HG03439 (cell line): ENCODE data around the gene SEC14L5.
"Not testable (repeated sequence)": the region's sequence is repeated elsewhere in the genome, so short reads cannot be mapped to it uniquely, and the experiment has no call there.

ENCODE experiments used
- ATAC-seq: cut with Tn5 transposase; IDR thresholded peaks from one replicate; pipeline ENCODE4 v1.9.1; 2021; ENCODE audit warnings: mild to moderate bottlenecking, moderate library complexity; ENCODE audit not compliant: unreplicated experiment

SEC14L5 gene

DNA sequence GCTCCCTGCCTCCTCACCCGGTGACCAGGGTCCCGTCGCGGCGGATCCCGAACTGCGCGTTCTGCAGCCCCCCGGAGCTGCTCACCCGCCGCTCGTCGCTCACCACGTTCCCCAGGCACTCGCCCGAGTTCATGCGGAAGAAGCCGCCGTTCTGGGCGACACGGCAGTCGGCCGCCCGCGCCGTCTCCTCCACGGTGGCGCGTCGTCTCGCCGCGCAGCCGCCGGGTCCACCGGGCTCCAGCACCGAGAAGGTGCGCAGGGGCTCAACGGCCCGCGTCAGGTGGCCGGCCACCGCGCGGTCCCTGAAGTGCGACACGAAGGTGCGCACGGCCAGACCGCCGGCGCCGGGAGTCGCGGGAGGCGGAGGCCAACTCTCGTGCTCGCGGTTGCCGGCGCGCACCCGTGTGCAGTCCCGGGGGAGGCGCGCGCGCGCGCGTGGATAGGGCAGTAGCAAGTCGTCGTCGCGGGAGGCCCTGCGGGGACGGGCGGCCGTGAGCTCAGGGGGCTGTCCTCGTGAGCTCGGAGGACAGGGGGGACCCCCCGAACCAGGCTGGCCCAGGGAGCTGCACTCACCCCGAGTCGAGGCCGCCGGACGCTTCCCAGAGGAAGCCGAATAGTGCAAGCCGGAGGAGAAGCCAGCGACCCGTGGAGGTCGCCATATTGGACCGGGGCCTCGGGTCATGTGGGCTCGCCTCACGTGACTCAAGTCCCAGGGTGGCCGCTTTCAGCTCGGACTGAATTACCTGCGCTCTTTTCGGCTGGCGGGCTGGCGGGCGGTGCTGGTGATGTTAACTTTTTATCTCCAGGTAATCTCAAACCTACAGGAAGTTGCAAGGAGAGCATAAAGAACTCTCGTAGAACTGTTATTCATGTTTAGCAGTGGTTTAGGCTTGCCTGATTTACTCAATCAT lies 75.4 kb downstream of the SEC14L5 start, which contains the start of gene NAGPA:
Gene NAGPA, minus strand, starts transcription at position 680 of the 911 bp plus-strand sequence. Its CDS starts 21 bp downstream, at position 659.
- peak; percentile 91 for ATAC-seq

DNA sequence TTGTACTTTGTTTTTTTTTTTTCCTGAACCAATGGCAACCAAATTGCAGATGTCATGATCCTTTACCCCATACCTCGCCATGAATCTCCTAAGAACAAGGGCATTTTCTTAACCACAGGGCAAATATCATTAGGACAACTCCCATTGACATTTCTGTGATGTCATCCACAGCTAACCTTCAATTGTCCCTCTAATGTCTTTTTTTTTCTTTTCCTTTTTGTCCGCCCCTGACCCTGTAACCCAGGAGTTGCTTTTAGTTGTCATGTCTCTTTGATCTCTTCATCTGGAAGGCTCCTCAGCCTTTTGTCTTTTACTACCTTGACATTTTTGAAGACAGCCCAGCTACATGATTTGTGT lies 76.0 kb downstream of the SEC14L5 start:
- ATAC-seq, result no peak

DNA sequence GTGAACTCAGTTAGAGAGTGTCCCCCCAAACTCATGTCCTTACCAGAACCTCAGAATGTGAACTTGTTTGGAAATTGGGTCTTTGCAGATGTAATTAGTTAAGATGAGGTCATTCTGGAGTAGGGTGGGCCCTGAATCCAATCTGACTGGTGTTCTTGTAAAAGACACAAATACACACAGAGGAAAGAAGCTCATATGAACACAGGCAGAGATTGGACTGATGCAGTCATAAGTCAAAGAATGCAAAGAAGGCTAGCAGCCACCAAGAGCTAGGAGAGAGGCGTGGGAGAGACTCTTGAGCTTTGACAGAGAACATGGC lies 77.7 kb downstream of the SEC14L5 start:
- ATAC-seq, result no peak

DNA sequence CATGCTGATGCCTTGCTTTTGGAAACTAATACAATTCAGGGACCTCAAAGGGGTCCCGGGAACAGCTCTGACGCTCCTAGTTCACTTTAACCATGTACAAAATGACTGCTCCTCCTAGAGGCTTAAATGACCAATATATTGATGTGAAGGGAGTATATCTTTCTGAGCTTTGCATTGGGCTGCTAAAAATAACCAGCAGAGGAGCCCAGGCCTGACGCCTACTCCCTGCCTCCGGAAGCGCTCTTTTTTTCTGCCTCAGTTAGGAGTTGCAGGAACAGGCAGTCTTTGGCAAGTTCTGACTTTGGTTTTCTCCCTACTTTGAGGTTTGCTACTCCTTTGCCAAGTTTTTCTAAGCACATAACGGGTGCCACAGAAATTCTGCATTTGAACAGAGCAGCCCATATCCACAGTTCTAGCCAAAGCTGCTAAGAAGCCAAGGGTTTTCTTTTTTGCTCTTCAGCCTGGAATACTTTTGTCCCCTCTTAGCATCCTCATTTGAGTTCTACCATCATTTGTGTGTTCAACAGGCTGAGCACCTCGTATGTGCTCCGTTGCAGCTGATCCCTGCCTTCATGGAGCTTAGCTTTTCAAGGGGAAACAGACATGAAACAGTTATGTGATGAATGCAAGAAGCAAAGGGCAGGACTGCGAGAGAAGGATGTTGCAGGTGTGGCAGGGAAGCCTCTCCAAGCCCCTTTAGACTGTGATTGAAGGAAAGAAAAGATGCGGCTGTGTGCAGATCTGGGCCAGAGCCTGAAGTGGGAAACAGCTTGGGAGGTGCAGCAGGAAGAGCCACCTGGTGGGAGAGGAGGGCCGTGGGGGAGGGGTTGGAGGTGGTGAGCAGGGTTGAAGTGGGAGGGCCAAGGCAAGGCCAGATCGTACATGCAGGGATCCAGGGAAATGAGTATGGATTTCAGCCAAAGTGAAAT lies 78.4 kb downstream of the SEC14L5 start:
- no peak for ATAC-seq

DNA sequence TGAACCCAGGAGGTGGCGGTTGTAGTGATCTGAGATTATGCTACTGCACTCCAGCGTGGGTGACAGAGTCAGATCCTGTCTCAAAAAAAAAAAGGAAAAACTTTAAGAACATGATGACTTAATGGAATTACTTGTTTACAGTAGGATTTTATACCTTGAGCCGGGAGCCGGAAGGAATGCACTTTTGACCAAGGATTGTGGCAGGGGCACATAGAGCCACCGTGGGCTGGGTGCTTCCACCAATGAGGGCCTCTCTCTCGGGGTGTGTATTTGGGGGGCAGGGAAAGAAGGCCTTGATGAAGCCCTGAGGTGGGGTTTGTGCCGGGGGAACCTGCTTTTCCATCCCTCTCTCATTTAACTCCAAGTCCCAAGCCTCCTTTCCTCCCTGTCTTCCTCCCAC lies 82.3 kb downstream of the SEC14L5 start:
- ATAC-seq, result no peak

DNA sequence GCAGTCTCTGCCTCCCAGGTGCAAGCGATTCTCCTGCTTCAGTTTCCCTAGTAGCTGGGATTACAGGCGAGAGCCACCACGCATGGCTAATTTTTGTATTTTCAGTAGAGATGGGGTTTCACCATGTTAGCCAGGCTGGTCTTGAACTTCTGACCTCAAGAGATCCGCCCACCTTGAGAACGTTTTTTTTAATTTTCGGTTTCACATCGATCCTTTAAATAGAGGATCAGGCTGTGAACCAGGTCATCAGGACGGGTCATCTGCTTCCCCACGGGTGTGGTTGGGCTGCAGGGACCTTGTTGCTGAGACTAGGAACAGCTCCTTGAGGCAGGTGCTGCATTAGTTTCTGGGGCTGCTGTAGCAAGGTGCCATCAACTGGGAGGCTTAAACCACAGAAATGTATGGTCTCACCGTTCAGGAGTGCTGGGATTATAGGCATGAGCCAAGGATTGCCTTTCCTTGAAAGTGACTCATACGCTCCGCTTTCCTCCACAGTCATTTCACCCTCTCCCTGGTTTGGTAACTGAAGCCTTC lies 83.5 kb downstream of the SEC14L5 start:
- ATAC-seq, result peak; percentile 67

DNA sequence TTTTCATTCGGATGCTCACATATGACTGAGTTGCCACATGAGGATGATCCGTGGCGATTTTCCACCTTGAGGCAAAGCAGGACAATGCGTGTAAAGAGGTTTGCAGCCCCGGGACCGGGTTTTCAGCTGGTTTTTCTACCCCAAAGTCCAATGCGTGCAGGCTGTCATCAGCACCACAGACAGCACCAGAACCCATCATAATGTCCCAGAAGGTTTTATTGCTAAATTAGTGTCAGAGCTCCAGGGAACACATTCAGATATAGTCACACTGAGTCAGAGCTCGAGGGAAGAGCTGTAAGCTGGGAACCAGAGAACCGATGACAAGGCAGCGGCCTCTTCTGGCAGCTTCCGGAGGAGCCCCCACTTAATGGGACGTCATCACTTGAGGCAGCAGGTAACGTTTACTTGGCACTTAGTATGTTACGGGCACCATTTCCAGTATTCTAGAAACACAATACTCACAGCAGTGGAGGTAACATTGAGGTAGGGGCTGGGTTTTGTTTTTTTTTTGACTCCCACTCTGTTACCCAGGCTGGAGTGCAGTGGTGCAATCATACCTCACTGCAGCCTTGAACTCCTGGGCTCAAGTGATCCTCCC lies 84.5 kb downstream of the SEC14L5 start:
- no peak for ATAC-seq

DNA sequence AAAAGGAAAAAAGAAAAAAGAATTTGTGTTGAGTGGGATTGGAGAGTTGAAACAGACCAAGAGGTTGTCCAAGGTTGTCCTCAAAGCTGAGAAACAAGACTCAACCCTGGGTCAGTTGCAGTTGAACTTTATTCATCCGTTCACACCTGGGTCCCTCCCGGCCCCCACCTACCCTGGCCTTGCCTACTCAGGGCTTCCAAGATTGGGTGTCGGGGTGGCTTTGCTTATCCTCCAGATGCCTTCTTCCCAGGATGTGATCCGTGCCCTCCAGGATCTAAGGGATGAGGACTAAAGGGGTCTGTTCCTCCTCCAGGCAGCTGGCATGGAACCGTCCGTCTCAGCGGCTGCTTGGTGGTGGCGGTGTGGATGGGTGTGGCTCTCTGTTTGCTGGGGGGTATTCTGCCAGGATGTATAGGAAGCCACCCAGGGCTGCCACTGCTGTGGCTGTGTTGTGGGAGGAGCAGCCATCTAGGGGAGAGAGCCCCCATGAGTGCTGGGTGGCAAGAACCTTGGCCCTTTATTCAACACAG lies 85.9 kb downstream of the SEC14L5 start:
- no peak for ATAC-seq

DNA sequence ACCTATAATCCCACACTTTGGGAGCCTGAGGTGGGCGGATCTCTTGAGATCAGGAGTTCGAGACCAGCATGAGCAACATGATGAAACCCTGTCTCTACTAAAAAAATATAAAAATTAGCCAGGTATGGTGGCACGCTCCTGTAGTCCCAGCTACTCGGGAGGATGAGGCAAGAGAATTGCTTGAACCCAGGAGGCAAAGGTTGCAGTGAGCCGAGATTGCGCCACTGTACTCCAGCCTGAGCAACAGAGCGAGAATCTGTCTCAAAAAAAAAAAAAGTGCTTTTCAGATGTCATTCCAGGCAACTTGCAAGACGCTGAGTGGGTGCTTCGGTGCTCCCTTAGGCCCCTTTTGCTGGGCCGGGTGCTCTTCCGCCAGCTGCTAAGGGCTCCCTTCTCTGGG lies 86.5 kb downstream of the SEC14L5 start:
- ATAC-seq, result not testable (repeated sequence)

DNA sequence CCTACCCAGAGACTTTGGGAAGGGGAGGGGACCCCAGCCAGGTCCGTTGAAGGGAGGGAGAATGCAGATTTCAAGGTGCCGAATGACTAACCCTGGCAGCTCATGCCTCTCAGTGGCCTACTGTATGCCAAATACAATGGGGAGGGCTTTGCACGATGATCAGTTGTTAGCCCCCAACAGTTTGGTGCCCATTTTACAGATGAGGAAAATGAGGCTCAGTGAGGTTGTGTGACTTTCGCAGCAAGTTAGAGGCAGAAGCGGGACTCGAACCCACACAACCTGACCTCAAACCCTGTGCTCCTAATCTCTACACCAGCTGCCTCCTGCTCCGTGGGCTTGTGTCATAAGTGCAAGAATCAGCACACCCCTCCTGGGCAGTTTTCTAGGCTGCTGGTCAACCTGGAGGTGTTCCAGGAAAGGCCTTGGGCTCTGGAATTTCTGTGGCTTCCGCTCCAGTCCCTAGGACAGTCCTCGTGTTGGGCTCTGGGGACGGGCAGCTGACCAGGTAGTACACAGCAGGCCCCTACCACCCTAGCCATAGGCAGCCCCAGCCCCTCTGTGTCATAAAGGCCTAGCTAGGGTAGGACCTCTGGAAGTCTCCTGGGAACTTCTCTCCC lies 87.5 kb downstream of the SEC14L5 start:
- ATAC-seq, result no peak

DNA sequence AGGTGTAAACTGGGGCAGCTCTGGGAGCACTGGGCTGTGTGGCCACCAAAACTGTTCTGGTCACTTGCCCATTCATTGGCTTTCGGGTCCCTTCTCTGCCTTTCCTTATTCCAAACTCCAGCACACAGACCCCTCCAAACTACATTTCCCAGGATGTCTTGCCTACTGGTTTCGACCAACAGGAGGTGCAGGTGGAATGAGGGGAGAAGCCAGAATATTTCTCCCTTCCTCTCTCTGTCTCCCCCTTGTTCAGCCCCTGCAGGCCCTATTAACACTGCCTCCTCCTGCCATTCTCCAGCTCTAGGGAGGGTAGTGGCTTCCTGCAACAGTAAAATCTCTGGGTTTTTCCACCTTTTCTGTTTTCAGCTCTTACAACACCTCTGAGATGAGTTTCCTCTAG lies 88.8 kb downstream of the SEC14L5 start:
- no peak for ATAC-seq

DNA sequence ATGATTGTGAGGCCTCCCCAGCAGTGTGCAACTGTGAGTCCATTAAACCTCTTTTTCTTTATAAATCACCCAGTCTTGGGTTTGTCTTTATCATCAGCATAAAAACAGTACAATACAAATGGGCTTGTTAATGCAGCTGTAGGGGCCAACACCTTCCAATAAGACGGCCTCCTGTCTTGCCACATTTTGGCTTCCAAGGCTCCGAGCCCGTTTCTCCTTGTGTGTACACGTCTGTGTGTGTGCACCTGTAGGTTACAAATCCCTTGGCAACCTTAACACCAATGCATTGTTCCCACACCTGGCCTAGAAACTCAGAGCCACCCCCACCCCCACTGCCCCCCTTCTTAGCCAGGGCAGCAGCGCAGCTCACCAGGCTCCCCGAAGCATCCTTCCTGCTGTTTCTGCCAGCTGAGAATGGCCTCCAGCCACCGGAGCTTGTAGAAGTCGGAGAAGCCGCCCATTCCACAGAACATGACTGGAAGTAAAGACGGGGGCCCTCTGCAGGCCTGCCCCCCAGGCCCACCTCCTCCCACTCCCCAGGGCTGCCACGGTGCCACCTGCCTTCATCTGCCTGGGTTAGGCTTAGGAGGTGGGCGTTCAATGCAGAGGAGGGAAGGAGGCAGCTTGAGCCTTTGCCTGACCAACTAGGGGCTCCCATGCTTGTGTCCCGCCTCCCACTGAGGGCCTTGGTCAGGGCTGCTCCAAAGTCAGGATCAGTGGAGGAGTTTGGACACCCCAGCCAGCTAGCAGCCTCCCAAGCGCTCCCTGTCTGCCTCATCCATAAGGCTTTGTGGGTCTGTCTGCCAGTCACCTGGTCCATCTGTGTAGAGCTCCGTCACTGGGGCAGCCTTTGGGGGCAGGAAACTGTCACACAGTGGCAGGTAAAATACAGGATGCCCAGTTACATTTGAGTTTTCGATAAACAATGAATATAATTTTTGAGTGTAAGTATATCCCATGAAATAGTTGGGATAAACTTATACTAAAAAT lies 97.0 kb downstream of the SEC14L5 start:
- ATAC-seq, result no peak

DNA sequence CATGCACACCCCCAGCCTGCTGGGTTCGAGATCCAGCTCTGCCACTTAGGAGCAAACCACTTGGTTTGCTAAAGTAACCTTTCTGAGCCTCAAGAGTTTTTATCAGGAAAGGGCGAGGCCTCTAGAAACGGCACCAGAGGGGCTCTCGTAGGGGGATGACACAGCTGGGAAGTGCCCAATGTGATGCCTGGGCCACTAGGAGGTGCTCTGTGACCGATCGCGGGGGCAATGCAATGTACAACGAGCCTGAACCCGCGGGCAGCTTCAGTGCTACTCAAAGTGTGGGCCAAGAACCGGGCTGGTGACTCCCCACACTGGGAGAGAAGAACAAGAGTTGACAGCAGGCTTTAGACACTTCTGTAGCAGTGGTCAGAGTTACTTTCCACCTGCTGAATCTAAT lies 98.2 kb downstream of the SEC14L5 start:
- no peak for ATAC-seq

DNA sequence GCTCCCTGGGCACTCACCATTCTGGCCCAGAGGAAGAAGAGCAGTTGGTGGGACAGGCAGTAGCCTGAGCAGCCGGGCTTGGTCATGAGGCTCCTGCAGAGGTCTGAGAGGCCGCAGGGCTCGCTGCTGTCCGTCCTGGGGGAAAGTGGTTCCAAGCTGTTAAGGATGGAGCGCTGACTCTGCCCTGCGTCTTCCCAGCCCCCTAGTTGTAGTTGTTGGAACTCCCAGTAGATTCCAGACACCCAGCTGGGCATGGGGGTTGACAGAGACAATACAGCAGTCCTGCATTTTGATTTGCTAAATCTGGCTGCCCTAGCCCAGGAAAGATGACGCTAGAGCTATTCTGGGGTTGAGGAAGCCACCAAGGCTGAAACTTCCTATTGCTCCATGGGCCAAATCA lies 100.3 kb downstream of the SEC14L5 start:
- no peak for ATAC-seq

DNA sequence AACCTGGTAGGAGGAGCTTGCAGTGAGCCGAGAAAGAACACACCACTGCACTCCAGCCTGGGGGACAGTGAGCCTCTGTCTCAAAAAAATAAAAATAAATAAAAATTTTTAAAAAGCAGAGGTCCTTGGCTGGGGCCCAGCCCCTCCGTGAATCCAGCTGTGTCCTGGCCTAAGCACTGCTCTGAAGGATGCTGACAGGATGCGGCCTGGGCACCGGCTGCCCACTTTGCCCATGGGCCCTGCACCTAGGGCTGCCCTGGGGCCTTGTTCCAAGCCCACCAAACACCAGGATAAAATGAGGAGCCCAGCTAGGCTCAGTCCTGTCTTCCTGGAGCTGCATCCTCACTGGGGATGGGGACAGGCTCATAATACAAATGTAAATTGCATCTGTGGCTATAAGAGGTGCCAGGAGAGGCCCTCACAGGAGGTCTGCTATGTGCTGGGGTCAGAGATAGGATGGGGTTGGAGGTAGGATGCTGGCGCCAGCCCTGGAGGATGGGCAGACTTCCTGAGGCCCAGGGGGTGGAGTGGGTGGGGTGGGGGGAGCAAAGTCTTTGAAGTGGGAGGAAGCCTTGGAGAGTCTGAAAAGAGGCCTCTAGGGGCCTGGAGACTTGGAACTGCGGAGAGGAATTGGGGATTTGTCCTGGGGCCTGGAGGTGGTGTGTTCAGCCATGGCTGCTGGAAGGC lies 101.4 kb downstream of the SEC14L5 start:
- no peak for ATAC-seq

DNA sequence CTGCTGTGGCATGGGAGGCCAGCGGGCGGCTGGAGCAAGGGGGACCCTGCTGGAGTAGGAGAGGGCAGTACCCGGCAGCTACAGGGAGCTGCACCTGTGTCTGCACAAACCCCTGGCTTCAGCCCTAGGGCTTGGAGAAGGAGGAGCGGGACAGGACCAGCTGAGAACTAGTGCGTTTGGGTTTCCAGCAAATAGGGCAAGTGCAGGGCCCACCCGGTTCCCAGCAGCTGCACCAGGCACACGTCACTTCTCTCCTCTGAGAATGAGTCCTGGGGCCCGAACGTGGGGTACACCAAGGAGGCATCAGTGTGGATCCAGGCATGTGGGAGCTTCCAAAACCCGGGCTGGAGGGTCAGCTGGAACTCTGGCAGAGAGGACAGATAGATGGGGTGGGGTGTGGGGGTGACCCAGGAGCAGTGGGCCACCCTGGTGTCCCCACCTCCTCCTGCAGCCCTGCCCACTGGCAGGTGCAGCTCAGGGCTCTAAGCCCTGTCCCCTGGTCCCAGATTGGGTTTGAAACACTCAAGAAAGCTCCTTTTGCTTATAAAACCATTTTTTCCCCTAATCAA lies 102.0 kb downstream of the SEC14L5 start:
- no peak for ATAC-seq

DNA sequence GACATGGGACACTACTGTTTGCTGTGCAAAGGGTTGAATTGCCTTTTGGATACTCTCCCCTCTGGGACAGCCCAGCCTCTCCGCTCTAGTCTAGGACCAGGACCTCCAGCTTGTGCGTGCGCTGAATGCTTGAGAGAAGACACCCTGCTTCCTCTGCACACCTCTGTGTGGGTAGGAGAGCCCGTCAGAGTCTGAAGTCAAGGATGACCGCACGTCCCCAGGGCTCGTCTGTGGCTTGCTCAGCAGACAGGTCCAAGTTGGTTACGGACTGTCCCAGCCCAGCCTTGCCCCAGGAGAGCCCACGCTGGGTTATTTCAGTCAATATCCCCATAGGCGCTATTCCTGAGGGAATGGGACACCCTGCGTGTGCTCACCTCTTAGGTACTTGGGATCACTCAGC lies 103.9 kb downstream of the SEC14L5 start:
- ATAC-seq, result no peak
